ENCODE measurements around the gene SNF8.

Gene SNF8

DNA sequence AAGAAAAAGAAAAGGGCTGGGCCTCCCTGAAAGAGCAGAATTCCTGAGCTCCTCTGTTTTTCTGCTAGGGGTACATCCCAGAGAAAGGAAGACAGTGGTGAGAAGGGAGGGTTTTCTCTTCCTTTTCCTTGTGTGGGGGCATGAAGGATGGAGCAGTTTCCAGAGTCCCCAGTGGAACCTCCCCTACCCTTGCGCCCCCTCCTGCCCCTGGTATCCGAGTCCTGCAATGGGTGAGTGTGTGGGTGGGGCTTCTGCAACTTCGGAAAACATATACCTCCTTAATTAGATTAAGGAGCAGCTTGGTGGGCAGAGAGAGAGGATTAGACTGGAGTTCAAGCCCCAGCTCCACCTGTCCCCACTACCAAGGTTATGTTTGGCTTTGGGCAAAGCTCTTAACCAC, 29.2 kb upstream of the SNF8 start (continued):
- TF ChIP-seq ZNF211 (tag by site-specific recombination; IDR thresholded peaks at IDR 0.05; ENCODE audit: low read depth), result no peak
- no peak for TF ChIP-seq SCRT1 (tag by site-specific recombination; IDR thresholded peaks at IDR 0.05; ENCODE audit: borderline replicate concordance)
- no peak for TF ChIP-seq ZNF585B (tag by site-specific recombination; IDR thresholded peaks at IDR 0.05)
- no peak for TF ChIP-seq ZNF335 (tag by site-specific recombination; conservative IDR thresholded peaks at IDR 0.05)
- TF ChIP-seq KLF1 (tag by site-specific recombination; IDR thresholded peaks at IDR 0.05), result peak; percentile 45; the same call in 1 of the 2 replicates

DNA sequence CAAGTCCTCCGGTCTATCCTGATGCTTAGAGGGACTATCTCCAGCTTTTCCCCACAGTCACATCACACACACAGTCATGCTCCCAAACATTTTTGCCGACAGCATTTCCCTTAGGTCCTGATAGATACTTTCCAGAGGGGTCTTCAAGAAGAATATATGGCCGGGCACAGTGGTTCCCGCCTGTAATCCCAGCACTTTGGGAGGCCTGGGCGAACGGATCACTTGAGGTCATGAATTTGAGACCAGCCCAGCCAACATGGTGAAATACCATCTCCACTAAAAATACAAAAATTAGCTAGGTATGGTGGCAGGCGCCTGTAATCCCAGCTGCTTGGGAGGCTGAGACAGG, 28.1 kb upstream of the SNF8 start:
- Histone ChIP-seq H3K36me3 (ENCODE audit: control insufficient read depth in 2 of 2, insufficient read depth in 1 of 2, low read length in 2 of 2) (no peaks in the 10 kb centered on the region), H3K27ac (ENCODE audit: extremely low read depth, low read depth, low read length) (no peak overlapping the region), H3K4me3 (ENCODE audit: low read depth, low read length) (no peak overlapping the region), H3K4me1 (ENCODE audit: control insufficient read depth, insufficient read depth, low read length) (peaks cover 15% of the 10 kb centered on the region), H3K9me3 (ENCODE audit: control insufficient read depth, insufficient read depth, low read depth, low read length) (no peaks in the 10 kb centered on the region)
- ChIA-PET CTCF (interaction anchor here (0.5 to 2.1 kb wide), 5 partner anchors 17 to 60 kb away, joined by 3 to 7 read pairs (median 4); partner anchors contain the start of gene SNF8), POLR2A (interaction anchor here (1.0 to 5.6 kb wide), 5 partner anchors 11 to 80 kb away, joined by 3 to 42 read pairs (median 5); partner anchors contain the start of genes ATP5MC1 and IGF2BP1)
- no peak for TF ChIP-seq HOXC10 (CRISPR knock-in tag; IDR thresholded peaks at IDR 0.05)
- TF ChIP-seq HOXA7 (CRISPR knock-in tag; IDR thresholded peaks at IDR 0.05; ENCODE audit: borderline replicate concordance), result no peak
- no peak for TF ChIP-seq ZNF677 (tag by site-specific recombination; IDR thresholded peaks at IDR 0.05)
- TF ChIP-seq ZNF138 (tag by site-specific recombination; IDR thresholded peaks at IDR 0.05; ENCODE audit: borderline replicate concordance), result no peak
- TF ChIP-seq, protein P1, sequence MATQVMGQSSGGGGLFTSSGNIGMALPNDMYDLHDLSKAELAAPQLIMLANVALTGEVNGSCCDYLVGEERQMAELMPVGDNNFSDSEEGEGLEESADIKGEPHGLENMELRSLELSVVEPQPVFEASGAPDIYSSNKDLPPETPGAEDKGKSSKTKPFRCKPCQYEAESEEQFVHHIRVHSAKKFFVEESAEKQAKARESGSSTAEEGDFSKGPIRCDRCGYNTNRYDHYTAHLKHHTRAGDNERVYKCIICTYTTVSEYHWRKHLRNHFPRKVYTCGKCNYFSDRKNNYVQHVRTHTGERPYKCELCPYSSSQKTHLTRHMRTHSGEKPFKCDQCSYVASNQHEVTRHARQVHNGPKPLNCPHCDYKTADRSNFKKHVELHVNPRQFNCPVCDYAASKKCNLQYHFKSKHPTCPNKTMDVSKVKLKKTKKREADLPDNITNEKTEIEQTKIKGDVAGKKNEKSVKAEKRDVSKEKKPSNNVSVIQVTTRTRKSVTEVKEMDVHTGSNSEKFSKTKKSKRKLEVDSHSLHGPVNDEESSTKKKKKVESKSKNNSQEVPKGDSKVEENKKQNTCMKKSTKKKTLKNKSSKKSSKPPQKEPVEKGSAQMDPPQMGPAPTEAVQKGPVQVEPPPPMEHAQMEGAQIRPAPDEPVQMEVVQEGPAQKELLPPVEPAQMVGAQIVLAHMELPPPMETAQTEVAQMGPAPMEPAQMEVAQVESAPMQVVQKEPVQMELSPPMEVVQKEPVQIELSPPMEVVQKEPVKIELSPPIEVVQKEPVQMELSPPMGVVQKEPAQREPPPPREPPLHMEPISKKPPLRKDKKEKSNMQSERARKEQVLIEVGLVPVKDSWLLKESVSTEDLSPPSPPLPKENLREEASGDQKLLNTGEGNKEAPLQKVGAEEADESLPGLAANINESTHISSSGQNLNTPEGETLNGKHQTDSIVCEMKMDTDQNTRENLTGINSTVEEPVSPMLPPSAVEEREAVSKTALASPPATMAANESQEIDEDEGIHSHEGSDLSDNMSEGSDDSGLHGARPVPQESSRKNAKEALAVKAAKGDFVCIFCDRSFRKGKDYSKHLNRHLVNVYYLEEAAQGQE (tag by site-specific recombination; IDR thresholded peaks at IDR 0.05), result no peak
- no peak for TF ChIP-seq ZNF514 (tag by site-specific recombination; IDR thresholded peaks at IDR 0.05)
- TF ChIP-seq, protein P2, sequence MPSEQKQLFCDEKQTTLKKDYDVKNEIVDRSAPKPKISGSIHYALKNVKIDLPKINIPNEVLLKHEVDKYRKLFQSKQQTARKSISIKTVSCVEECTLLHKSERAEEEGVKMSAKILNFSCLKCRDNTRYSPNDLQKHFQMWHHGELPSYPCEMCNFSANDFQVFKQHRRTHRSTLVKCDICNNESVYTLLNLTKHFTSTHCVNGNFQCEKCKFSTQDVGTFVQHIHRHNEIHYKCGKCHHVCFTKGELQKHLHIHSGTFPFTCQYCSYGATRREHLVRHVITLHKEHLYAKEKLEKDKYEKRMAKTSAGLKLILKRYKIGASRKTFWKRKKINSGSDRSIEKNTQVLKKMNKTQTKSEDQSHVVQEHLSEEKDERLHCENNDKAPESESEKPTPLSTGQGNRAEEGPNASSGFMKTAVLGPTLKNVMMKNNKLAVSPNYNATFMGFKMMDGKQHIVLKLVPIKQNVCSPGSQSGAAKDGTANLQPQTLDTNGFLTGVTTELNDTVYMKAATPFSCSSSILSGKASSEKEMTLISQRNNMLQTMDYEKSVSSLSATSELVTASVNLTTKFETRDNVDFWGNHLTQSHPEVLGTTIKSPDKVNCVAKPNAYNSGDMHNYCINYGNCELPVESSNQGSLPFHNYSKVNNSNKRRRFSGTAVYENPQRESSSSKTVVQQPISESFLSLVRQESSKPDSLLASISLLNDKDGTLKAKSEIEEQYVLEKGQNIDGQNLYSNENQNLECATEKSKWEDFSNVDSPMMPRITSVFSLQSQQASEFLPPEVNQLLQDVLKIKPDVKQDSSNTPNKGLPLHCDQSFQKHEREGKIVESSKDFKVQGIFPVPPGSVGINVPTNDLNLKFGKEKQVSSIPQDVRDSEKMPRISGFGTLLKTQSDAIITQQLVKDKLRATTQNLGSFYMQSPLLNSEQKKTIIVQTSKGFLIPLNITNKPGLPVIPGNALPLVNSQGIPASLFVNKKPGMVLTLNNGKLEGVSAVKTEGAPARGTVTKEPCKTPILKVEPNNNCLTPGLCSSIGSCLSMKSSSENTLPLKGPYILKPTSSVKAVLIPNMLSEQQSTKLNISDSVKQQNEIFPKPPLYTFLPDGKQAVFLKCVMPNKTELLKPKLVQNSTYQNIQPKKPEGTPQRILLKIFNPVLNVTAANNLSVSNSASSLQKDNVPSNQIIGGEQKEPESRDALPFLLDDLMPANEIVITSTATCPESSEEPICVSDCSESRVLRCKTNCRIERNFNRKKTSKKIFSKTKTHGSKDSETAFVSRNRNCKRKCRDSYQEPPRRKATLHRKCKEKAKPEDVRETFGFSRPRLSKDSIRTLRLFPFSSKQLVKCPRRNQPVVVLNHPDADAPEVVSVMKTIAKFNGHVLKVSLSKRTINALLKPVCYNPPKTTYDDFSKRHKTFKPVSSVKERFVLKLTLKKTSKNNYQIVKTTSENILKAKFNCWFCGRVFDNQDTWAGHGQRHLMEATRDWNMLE (tag by site-specific recombination; conservative IDR thresholded peaks at IDR 0.05; ENCODE audit: low read depth), result no peak
- TF ChIP-seq GLIS1 (tag by site-specific recombination; IDR thresholded peaks at IDR 0.05), result no peak
- TF ChIP-seq ZBTB20 (tag by site-specific recombination; IDR thresholded peaks at IDR 0.05), result no peak
- TF ChIP-seq OVOL3 (tag by site-specific recombination; IDR thresholded peaks at IDR 0.05), result no peak
- TF ChIP-seq, protein P3, sequence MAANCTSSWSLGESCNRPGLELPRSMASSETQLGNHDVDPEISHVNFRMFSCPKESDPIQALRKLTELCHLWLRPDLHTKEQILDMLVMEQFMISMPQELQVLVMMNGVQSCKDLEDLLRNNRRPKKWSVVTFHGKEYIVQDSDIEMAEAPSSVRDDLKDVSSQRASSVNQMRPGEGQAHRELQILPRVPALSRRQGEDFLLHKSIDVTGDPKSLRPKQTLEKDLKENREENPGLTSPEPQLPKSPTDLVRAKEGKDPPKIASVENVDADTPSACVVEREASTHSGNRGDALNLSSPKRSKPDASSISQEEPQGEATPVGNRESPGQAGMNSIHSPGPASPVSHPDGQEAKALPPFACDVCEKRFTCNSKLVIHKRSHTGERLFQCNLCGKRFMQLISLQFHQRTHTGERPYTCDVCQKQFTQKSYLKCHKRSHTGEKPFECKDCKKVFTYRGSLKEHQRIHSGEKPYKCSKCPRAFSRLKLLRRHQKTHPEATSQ (tag by site-specific recombination; IDR thresholded peaks at IDR 0.05), result no peak
- TF ChIP-seq ZNF664 (tag by site-specific recombination; IDR thresholded peaks at IDR 0.05), result no peak
- TF ChIP-seq, protein P4, sequence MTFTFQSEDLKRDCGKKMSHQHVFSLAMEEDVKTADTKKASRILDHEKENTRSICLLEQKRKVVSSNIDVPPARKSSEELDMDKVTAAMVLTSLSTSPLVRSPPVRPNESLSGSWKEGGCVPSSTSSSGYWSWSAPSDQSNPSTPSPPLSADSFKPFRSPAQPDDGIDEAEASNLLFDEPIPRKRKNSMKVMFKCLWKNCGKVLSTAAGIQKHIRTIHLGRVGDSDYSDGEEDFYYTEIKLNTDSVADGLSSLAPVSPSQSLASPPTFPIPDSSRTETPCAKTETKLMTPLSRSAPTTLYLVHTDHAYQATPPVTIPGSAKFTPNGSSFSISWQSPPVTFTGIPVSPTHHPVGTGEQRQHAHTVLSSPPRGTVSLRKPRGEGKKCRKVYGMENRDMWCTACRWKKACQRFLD (tag by site-specific recombination; IDR thresholded peaks at IDR 0.05), result no peak
- no peak for TF ChIP-seq KLF1 (tag by site-specific recombination; IDR thresholded peaks at IDR 0.05)
- TF ChIP-seq ZNF555 (tag by site-specific recombination; conservative IDR thresholded peaks at IDR 0.05), result no peak
- no peak for TF ChIP-seq ZNF239 (tag by site-specific recombination; IDR thresholded peaks at IDR 0.05)
- TF ChIP-seq ZNF274 (IDR thresholded peaks at IDR 0.05; ENCODE audit: low read length), result no peak
- TF ChIP-seq ZNF274 (tag by site-specific recombination; IDR thresholded peaks at IDR 0.05; ENCODE audit: borderline replicate concordance), result no peak
- no peak for TF ChIP-seq KLF9 (tag by site-specific recombination; IDR thresholded peaks at IDR 0.05; ENCODE audit: low read depth)
- no peak for TF ChIP-seq ZNF610 (tag by site-specific recombination; IDR thresholded peaks at IDR 0.05; ENCODE audit: borderline replicate concordance)
- no peak for TF ChIP-seq ZNF223 (tag by site-specific recombination; IDR thresholded peaks at IDR 0.05)

All from HEK293 (cell line).